IMR-90 (cell line): ENCODE measurements around the gene NCAM1. TPM values are rescaled to one million over a fixed set of nuclear protein-coding genes. Genes with fewer than 3 reads are reported as not detected.

Experiments used
- ATAC-seq: fragments of 200-7000 bp; cut with Tn5 transposase; 2 replicates; pipeline ENCODE4 v1.9.1; 2020; ENCODE audit warnings: low read depth, mild to moderate bottlenecking, moderate library complexity
- BruUV-seq: library from RNA; stranded (reverse); fragments of 400-500 nt; replicated peaks from 2 replicates; lab custom pipeline; 2021; lab: Mats Ljungman, UMichigan
- CTCF ChIA-PET: fragments of 300-600 bp; formaldehyde crosslinking; extraction: SDS; loops from one replicate; lab custom pipeline; 2021; ENCODE audit warnings: antibody characterized with exemption; lab: Yijun Ruan, JAX
- POLR2A ChIA-PET: fragments of 300-600 bp; sonication (Branson Sonifier 250); formaldehyde crosslinking; loops from one replicate; lab custom pipeline; 2022; ENCODE audit warnings: antibody characterized with exemption; ENCODE audit not compliant: unreplicated experiment; lab: Charles Lee
- DNase-seq: peaks from one replicate; pipeline ENCODE4 v3.0.0; 2013
- H2AFZ ChIP-seq: replicated peaks from 2 replicates; pipeline ENCODE3; 2013; ENCODE audit warnings: low read length, mild to moderate bottlenecking; ENCODE audit not compliant: poor library complexity
- H2AK5ac ChIP-seq: 2 replicates; pipeline ENCODE4 v1.6.1; 2013; ENCODE audit warnings: low read depth, low read length, inconsistent platforms
- H2AK9ac ChIP-seq: replicated peaks from 2 replicates; pipeline ENCODE3; 2013; ENCODE audit warnings: mild to moderate bottlenecking, low read depth, low read length, moderate library complexity; ENCODE audit not compliant: poor library complexity
- H2BK120ac ChIP-seq: 2 replicates; pipeline ENCODE4 v1.6.1; 2013; ENCODE audit warnings: low read depth, low read length, inconsistent platforms
- H2BK15ac ChIP-seq: 3 replicates; pipeline ENCODE4 v1.6.1; 2013; ENCODE audit warnings: low read depth, low read length, inconsistent platforms
- H2BK20ac ChIP-seq: 2 replicates; pipeline ENCODE4 v1.6.1; 2013; ENCODE audit warnings: low read depth, mild to moderate bottlenecking, inconsistent platforms, low read length, moderate library complexity
- H2BK5ac ChIP-seq: 2 replicates; pipeline ENCODE4 v1.6.1; 2013; ENCODE audit warnings: mild to moderate bottlenecking, low read depth, low read length, inconsistent platforms; ENCODE audit not compliant: poor library complexity, severe bottlenecking
- H3K14ac ChIP-seq: replicated peaks from 2 replicates; pipeline ENCODE4 v1.6.1; 2013; ENCODE audit warnings: low read depth, low read length, inconsistent platforms
- H3K18ac ChIP-seq: 2 replicates; pipeline ENCODE4 v1.6.1; 2013; ENCODE audit warnings: low read depth, low read length, control low read depth
- H3K23ac ChIP-seq: 2 replicates; pipeline ENCODE4 v1.6.1; 2013; ENCODE audit warnings: low read depth, low read length, inconsistent platforms
- H3K27ac ChIP-seq: 2 replicates; pipeline ENCODE4 v1.5.1; 2013; ENCODE audit warnings: mild to moderate bottlenecking, control low read depth, low read length; ENCODE audit not compliant: insufficient read depth
- H3K27me3 ChIP-seq: 2 replicates; pipeline ENCODE4 v1.6.1; 2013; ENCODE audit warnings: low read length; ENCODE audit not compliant: control insufficient read depth, insufficient read depth
- H3K36me3 ChIP-seq: 2 replicates; pipeline ENCODE4 v1.6.1; 2013; ENCODE audit warnings: low read length, mixed read lengths; ENCODE audit not compliant: control insufficient read depth, insufficient read depth
- H3K4ac ChIP-seq: 2 replicates; pipeline ENCODE4 v1.6.1; 2013; ENCODE audit warnings: low read depth, low read length, inconsistent platforms
- H3K4me1 ChIP-seq: 2 replicates; pipeline ENCODE4 v1.6.1; 2013; ENCODE audit warnings: low read length, mixed read lengths; ENCODE audit not compliant: control insufficient read depth, insufficient read depth
- H3K4me2 ChIP-seq: 2 replicates; pipeline ENCODE4 v1.6.1; 2013; ENCODE audit warnings: low read depth, mild to moderate bottlenecking, control low read depth, low read length, moderate library complexity
- H3K4me3 ChIP-seq: 2 replicates; pipeline ENCODE4 v1.5.1; 2013; ENCODE audit warnings: low read depth, mild to moderate bottlenecking, control low read depth, low read length, moderate library complexity; ENCODE audit not compliant: insufficient read depth
- H3K56ac ChIP-seq: 2 replicates; pipeline ENCODE4 v1.6.1; 2013; ENCODE audit warnings: low read length, inconsistent platforms; ENCODE audit not compliant: insufficient read depth; ENCODE audit errors: extremely low read depth
- H3K79me1 ChIP-seq, 2 experiments: 2 replicates each; pipeline ENCODE4 v1.6.1; 2013; ENCODE audit warnings: low read length in 2 of 2, inconsistent platforms in 1 of 2, low read depth in 1 of 2
- H3K9ac ChIP-seq: 2 replicates; pipeline ENCODE4 v1.6.1; 2013; ENCODE audit warnings: low read depth, low read length, control low read depth
- H3K9me1 ChIP-seq: 2 replicates; pipeline ENCODE4 v1.6.1; 2013; ENCODE audit warnings: low read length, inconsistent platforms; ENCODE audit not compliant: insufficient read depth
- H3K9me3 ChIP-seq: 2 replicates; pipeline ENCODE4 v1.6.1; 2013; ENCODE audit warnings: low read length; ENCODE audit not compliant: control insufficient read depth, insufficient read depth
- H4K20me1 ChIP-seq: 2 replicates; pipeline ENCODE4 v1.6.1; 2013; ENCODE audit warnings: low read length, inconsistent platforms; ENCODE audit not compliant: insufficient read depth
- H4K5ac ChIP-seq: 2 replicates; pipeline ENCODE4 v1.6.1; 2013; ENCODE audit warnings: mild to moderate bottlenecking, low read depth, low read length, control low read depth
- H4K8ac ChIP-seq, 2 experiments: 2 replicates each; pipeline ENCODE4 v1.6.1; 2013; ENCODE audit warnings: low read depth in 2 of 2, low read length in 2 of 2, control low read depth in 1 of 2, inconsistent platforms in 1 of 2
- H4K91ac ChIP-seq: 2 replicates; pipeline ENCODE4 v1.6.1; 2013; ENCODE audit warnings: low read depth, low read length, inconsistent platforms; ENCODE audit not compliant: insufficient read depth
- CHD1 ChIP-seq: IDR thresholded peaks from 2 replicates; pipeline ENCODE4 v1.6.1; 2012; ENCODE audit warnings: low read depth, low read length, improper control_type of control experiment
- CTCF ChIP-seq: conservative IDR thresholded peaks from 2 replicates; pipeline ENCODE4 v1.5.1; 2012; ENCODE audit warnings: mild to moderate bottlenecking, low read depth, low read length, improper control_type of control experiment
- ELK1 ChIP-seq: fragments of 150-350 bp; IDR thresholded peaks from 2 replicates; pipeline ENCODE4 v1.6.1; 2016; ENCODE audit warnings: low read depth, mild to moderate bottlenecking, low read length, moderate library complexity, borderline replicate concordance
- FOS ChIP-seq: fragments of 150-350 bp; IDR thresholded peaks from 2 replicates; pipeline ENCODE4 v1.6.1; 2016; ENCODE audit warnings: low read depth, low read length
- MAFK ChIP-seq: IDR thresholded peaks from 2 replicates; pipeline ENCODE4 v1.6.1; 2012; ENCODE audit warnings: low read depth, low read length, improper control_type of control experiment
- MXI1 ChIP-seq: IDR thresholded peaks from 2 replicates; pipeline ENCODE4 v1.6.1; 2012; ENCODE audit warnings: low read depth, mild to moderate bottlenecking, low read length, moderate library complexity, borderline replicate concordance
- POLR2A ChIP-seq: IDR thresholded peaks from 2 replicates; pipeline ENCODE4 v1.6.1; 2012; ENCODE audit warnings: mild to moderate bottlenecking, low read depth, low read length
- RAD21 ChIP-seq: IDR thresholded peaks from 2 replicates; pipeline ENCODE4 v1.6.1; 2012; ENCODE audit warnings: low read length, improper control_type of control experiment
- RCOR1 ChIP-seq: IDR thresholded peaks from 2 replicates; pipeline ENCODE4 v1.6.1; 2012; ENCODE audit warnings: mild to moderate bottlenecking, low read length, improper control_type of control experiment; ENCODE audit not compliant: insufficient replicate concordance
- SMC3 ChIP-seq: fragments of 150-350 bp; IDR thresholded peaks from 2 replicates; pipeline ENCODE4 v1.6.1; 2016; ENCODE audit warnings: low read depth, mild to moderate bottlenecking, antibody characterized with exemption, low read length, moderate library complexity
- USF2 ChIP-seq: fragments of 150-350 bp; IDR thresholded peaks from 2 replicates; pipeline ENCODE4 v1.6.1; 2017; ENCODE audit warnings: mild to moderate bottlenecking, antibody characterized with exemption, low read length, low read depth
- WGBS, 2 experiments: methylation state at CpG; one replicate each; pipeline versions ENCODE4 v1.1.5 to v1.1.7; 2013; ENCODE audit warnings: missing lambda C conversion rate in 2 of 2; ENCODE audit not compliant: insufficient read length in 1 of 2; ENCODE audit errors: extremely low coverage in 2 of 2; 5-methylcytosine and 5-hydroxymethylcytosine counted together
- dilution Hi-C: fragments of 300-500 bp; cut with HindIII; formaldehyde crosslinking; loops from one replicate; pipeline ENCODE4 v1.14.3; 2018; ENCODE audit warnings: low sequenced_read_pairs; ENCODE audit not compliant: unreplicated experiment
- in situ Hi-C: fragments of 300-500 bp; cut with MboI; formaldehyde crosslinking; loops from 3 replicates; pipeline ENCODE4 v1.14.3; 2019; ENCODE audit warnings: low sequenced_read_pairs, inconsistent platforms, mixed read lengths
- intact Hi-C: fragments of 100-400 bp; cut with micrococcal nuclease; formaldehyde crosslinking; loops from 2 replicates; pipeline ENCODE4 v1.10.0; 2022
- polyA plus RNA-seq, 3 experiments: library from polyadenylated mRNA; depleted of rRNA; stranded (reverse); fragments of >200 nt; gene quantifications; 2 replicates each; pipeline ENCODE4 v1.2.3, GENCODE V29; 2012; ENCODE audit warnings: low replicate concordance in 1 of 3
- total RNA-seq: library from RNA; depleted of rRNA; stranded (reverse); fragments of >200 nt; gene quantifications from 2 replicates; pipeline ENCODE4 v1.2.3, GENCODE V29; 2012

Gene NCAM1
- total and polyA plus RNA-seq, 2 of the 4 experiments (the other 2 are of a cell fraction) = 0.09 to 0.18 TPM

- Histone ChIP-seq H2BK5ac (no peak overlapping the region), H2AK9ac (no peak overlapping the region), H3K14ac (no peak overlapping the region), H3K18ac (no peak overlapping the region), H2AK5ac (no peak overlapping the region), H3K27me3 (peaks cover 3% of the 10 kb centered on the region; the same call in 1 of the 2 replicates), H3K4me1 (no peaks in the 10 kb centered on the region), H3K23ac (no peak overlapping the region), H3K4ac (no peak overlapping the region), H4K8ac (no peak overlapping the region), H3K9me3 (no peaks in the 10 kb centered on the region), H4K20me1 (no peaks in the 10 kb centered on the region), H3K79me1 (no peaks in the 10 kb centered on the region), H3K4me2 (no peak overlapping the region), H4K91ac (no peak overlapping the region), H4K5ac (no peak overlapping the region), H3K27ac (no peak overlapping the region), H2AFZ (peak overlapping the region; percentile 84), H3K9ac (no peak overlapping the region), H3K56ac (no peak overlapping the region), H3K4me3 (no peak overlapping the region), H2BK120ac (no peak overlapping the region), H2BK15ac (no peak overlapping the region), H2BK20ac (no peak overlapping the region), H3K9me1 (no peaks in the 10 kb centered on the region), H3K36me3 (no peaks in the 10 kb centered on the region)
- ChIA-PET POLR2A (no interaction called here), CTCF (interaction anchor here (0.6 to 2.6 kb wide), 7 partner anchors 187 to 548 kb away, joined by 3 to 19 read pairs (median 3); no protein-coding TSS in a partner anchor)
- dilution Hi-C loops (no loop called here), intact Hi-C loops (loop anchor here (1.0 to 5.0 kb wide), 5 partner anchors 189 to 957 kb away; no protein-coding TSS in a partner anchor), in situ Hi-C loops (loop anchor here (5.0 kb wide), 1 partner anchor 227 kb away; no protein-coding TSS in a partner anchor)
- DNase-seq (peak; percentile 51), ATAC-seq (peak; percentile 99)
- WGBS, 2 experiments = 5% methylated on average over 3 of the region's 12 CpGs; no CpG with 5 or more reads in 1 of the 2 experiments
- TF ChIP-seq RAD21 = peak; percentile 99
- TF ChIP-seq RCOR1 = no peak
- TF ChIP-seq SMC3 = peak; percentile 86
- no peak for TF ChIP-seq USF2
- no peak for TF ChIP-seq CHD1
- peak; percentile 96 for TF ChIP-seq CTCF
- no peak for TF ChIP-seq MXI1
- TF ChIP-seq POLR2A = peak; percentile 51; the same call in 1 of the 2 replicates
- no peak for TF ChIP-seq ELK1
- TF ChIP-seq MAFK = no peak
- no peak for TF ChIP-seq FOS
- no TSS peak for BruUV-seq
These were observed 344.5 kb downstream of the NCAM1 start for GRCh38 chr11:113305440-113306336.
